ENCODE measurements around the gene ELMOD3. TPM values are rescaled to one million over a fixed set of nuclear protein-coding genes. Genes with fewer than 3 reads are reported as not detected.

The ELMOD3 gene
- total RNA-seq, 1 experiment from 2014 or later: 18.1 TPM

DNA sequence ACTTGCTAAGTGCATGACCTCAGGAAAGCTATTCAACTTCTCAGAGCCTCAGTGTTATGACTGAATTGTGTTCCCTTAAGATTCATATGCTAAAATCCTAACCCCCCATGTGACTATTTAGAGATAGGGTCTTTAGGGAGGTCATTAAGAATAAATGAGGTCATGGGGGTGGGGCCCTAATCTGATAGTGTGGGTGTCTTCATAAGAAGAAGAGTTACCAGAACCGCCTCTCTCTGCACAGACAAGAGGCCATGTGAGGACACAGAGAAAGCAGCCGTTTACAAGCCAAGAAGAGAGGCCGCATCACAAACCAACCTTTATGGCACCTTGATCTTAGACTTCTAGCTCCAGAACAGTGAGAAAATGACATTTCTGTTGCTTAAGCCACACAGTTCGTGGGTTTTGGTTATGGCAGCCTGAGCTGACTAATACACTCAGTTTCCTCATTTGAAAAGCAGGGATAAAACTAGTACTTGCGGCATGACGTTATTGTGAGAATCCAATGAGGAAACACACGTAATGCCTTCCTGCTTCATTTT lies 73.8 kb downstream of the ELMOD3 start:
- Histone ChIP-seq H4K20me1 (ENCODE audit: insufficient read depth) (no peaks in the 10 kb centered on the region), H3K9me2 (ENCODE audit: insufficient read depth) (no peaks in the 10 kb centered on the region), H2AFZ (no peak overlapping the region), H3K27ac (no peak overlapping the region), H3K4me1 (replicated peaks; ENCODE audit: insufficient read depth) (peaks cover 9% of the 10 kb centered on the region), H3K79me2 (ENCODE audit: low read depth) (no peaks in the 10 kb centered on the region), H3F3A (ENCODE audit: insufficient read depth, low read depth) (peaks cover 8% of the 10 kb centered on the region; the same call in 1 of the 2 replicates), H3K4me3 (no peak overlapping the region), H3K27me3 (ENCODE audit: insufficient read depth, low read depth) (no peaks in the 10 kb centered on the region), H3K9me3 (ENCODE audit: insufficient read depth, low read depth) (no peaks in the 10 kb centered on the region), H3K36me3 (ENCODE audit: low read depth) (no peaks in the 10 kb centered on the region), H3K4me2 (no peak overlapping the region)
- POLR2A ChIA-PET (ENCODE audit: unreplicated experiment): no interaction called here
- CTCF ChIA-PET: interaction anchor here (0.6 kb wide), 1 partner anchor 11 kb away, joined by 3 read pairs; no protein-coding TSS in a partner anchor
- no peak for DNase-seq
- TF ChIP-seq EZH2 (IDR thresholded peaks at IDR 0.05; ENCODE audit: low read depth): no peak
- no TSS peak for BruUV-seq (replicated peaks)
- intact Hi-C loops (cut with micrococcal nuclease; ENCODE audit: unreplicated experiment): no loop called here

DNA sequence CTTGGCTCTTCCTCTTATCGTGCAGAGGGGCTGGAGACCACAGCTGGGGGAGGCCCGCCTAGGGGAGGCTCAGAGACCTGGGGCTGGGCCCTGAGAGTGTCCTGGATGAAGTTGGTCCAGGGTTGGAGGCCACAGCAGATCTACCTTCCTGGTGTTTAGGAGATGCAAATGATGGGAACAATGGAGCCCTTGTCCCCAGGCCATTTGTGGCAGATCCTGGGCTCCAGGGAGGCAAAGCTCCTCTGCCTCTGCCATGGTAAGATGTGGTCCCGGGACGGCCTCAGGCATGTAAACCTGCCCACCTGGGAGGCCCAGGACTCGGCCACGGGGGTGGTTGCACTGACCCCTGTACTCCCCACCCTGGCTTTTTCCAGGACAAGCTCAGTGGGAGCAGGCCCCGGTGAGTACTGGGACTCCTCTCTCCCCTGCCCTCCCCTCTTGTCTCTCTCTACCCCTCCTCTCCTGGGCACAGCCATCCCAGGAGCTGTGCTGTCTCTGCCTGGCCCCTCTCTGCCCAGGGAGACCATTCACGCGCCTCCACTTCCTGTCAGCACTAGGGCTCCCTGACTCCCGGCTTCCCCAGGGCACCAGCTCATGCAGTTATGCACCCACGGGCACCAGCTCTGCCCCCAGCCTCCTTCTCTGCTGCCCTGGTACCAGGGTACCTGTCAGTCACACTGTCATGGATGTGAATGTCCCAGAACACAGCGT lies 74.8 kb downstream of the ELMOD3 start:
- intact Hi-C loops (cut with micrococcal nuclease; ENCODE audit: unreplicated experiment): no loop called here
- POLR2A ChIA-PET (ENCODE audit: unreplicated experiment): no interaction called here
- Histone ChIP-seq H3K9me2 (ENCODE audit: insufficient read depth) (no peaks in the 10 kb centered on the region), H3K36me3 (ENCODE audit: low read depth) (no peaks in the 10 kb centered on the region), H3K9me3 (ENCODE audit: insufficient read depth, low read depth) (no peaks in the 10 kb centered on the region), H3K4me3 (no peak overlapping the region), H2AFZ (0 out of 2 replicates have a peak overlapping the region, but pooled peaks have one; percentile 11), H3F3A (ENCODE audit: insufficient read depth, low read depth) (peaks cover 16% of the 10 kb centered on the region; the same call in 1 of the 2 replicates), H3K79me2 (ENCODE audit: low read depth) (no peaks in the 10 kb centered on the region), H3K27me3 (ENCODE audit: insufficient read depth, low read depth) (no peaks in the 10 kb centered on the region), H4K20me1 (ENCODE audit: insufficient read depth) (no peaks in the 10 kb centered on the region), H3K27ac (no peak overlapping the region), H3K4me1 (replicated peaks; ENCODE audit: insufficient read depth) (peaks cover 18% of the 10 kb centered on the region), H3K4me2 (no peak overlapping the region)
- TF ChIP-seq, protein P1, sequence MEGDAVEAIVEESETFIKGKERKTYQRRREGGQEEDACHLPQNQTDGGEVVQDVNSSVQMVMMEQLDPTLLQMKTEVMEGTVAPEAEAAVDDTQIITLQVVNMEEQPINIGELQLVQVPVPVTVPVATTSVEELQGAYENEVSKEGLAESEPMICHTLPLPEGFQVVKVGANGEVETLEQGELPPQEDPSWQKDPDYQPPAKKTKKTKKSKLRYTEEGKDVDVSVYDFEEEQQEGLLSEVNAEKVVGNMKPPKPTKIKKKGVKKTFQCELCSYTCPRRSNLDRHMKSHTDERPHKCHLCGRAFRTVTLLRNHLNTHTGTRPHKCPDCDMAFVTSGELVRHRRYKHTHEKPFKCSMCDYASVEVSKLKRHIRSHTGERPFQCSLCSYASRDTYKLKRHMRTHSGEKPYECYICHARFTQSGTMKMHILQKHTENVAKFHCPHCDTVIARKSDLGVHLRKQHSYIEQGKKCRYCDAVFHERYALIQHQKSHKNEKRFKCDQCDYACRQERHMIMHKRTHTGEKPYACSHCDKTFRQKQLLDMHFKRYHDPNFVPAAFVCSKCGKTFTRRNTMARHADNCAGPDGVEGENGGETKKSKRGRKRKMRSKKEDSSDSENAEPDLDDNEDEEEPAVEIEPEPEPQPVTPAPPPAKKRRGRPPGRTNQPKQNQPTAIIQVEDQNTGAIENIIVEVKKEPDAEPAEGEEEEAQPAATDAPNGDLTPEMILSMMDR (conservative IDR thresholded peaks at IDR 0.05): no peak
- no peak for TF ChIP-seq EZH2 (IDR thresholded peaks at IDR 0.05; ENCODE audit: low read depth)
- no TSS peak for BruUV-seq (replicated peaks)
- CTCF ChIA-PET: interaction anchor here (0.6 kb wide), 1 partner anchor 11 kb away, joined by 3 read pairs; no protein-coding TSS in a partner anchor
- no peak for DNase-seq

DNA sequence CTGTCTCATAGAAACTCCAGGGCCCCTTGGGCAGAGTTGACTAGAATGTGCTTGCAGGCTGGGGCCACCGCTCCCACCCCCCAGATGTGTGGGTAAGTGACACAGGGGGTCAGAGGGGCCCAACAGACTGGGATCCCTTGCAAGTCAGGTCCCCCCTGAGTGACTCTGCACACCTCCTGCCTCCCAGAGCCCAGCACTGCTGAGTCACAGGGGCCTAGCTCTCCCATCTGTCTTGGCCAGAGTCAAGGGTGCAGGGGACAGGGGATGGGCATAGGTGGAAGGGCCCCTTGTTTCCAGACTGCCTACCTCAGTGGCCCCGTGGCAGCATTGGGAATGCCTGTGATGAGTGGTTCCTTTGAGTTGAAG lies 75.3 kb downstream of the ELMOD3 start:
- no peak overlapping the region for H2AFZ ChIP-seq
- H4K20me1 ChIP-seq (ENCODE audit: insufficient read depth): no peaks in the 10 kb centered on the region
- TF ChIP-seq, protein P1 (conservative IDR thresholded peaks at IDR 0.05): no peak
- no peak for TF ChIP-seq EZH2 (IDR thresholded peaks at IDR 0.05; ENCODE audit: low read depth)
- H3F3A ChIP-seq (ENCODE audit: insufficient read depth, low read depth): peaks cover 19% of the 10 kb centered on the region; the same call in 1 of the 2 replicates
- POLR2A ChIA-PET (ENCODE audit: unreplicated experiment): no interaction called here
- intact Hi-C loops (cut with micrococcal nuclease; ENCODE audit: unreplicated experiment): no loop called here
- H3K27ac ChIP-seq: no peak overlapping the region
- H3K27me3 ChIP-seq (ENCODE audit: insufficient read depth, low read depth): no peaks in the 10 kb centered on the region
- H3K4me1 ChIP-seq (replicated peaks; ENCODE audit: insufficient read depth): peaks cover 21% of the 10 kb centered on the region
- no peak overlapping the region for H3K4me2 ChIP-seq
- DNase-seq: no peak
- CTCF ChIA-PET: no interaction called here
- H3K9me3 ChIP-seq (ENCODE audit: insufficient read depth, low read depth): no peaks in the 10 kb centered on the region
- no peak overlapping the region for H3K4me3 ChIP-seq
- BruUV-seq (replicated peaks): no TSS peak
- no peaks in the 10 kb centered on the region for H3K79me2 ChIP-seq (ENCODE audit: low read depth)
- no peaks in the 10 kb centered on the region for H3K36me3 ChIP-seq (ENCODE audit: low read depth)
- no peaks in the 10 kb centered on the region for H3K9me2 ChIP-seq (ENCODE audit: insufficient read depth)
